SK-N-SH (cell line): ENCODE data around the gene CLCN3. TPM values are rescaled to one million over a fixed set of nuclear protein-coding genes. Genes with fewer than 3 reads are reported as not detected.

Experiments used
- CTCF ChIA-PET: fragments of 300-600, 350-600 bp; formaldehyde crosslinking; extraction: SDS; loops from one replicate; lab custom pipeline; 2021; lab: Yijun Ruan, JAX
- POLR2A ChIA-PET: fragments of 350-600 bp; sonication (Branson Sonifier 250); formaldehyde crosslinking; extraction: SDS; loops from one replicate; lab custom pipeline; 2020; ENCODE audit warnings: antibody characterized with exemption, inconsistent platforms; lab: Yijun Ruan, JAX
- DNase-seq: peaks from one replicate; pipeline ENCODE4 v3.0.0; 2012
- H2AFZ ChIP-seq: fragments of 200-600 bp; sonication (generic); 2 replicates; pipeline ENCODE4 v1.8.1; 2016; ENCODE audit warnings: antibody characterized with exemption, mild to moderate bottlenecking, low read depth
- H3F3A ChIP-seq: fragments of 200-600 bp; sonication (generic); replicated peaks from 2 replicates; pipeline ENCODE3; 2016; ENCODE audit warnings: antibody characterized with exemption, mild to moderate bottlenecking; ENCODE audit not compliant: insufficient read depth
- H3K27ac ChIP-seq, 2 experiments: fragments of 200-500 bp in 1 of 2; fragments of 200-600 bp in 1 of 2; sonication (Bioruptor generic) in 1 of 2; sonication (generic), shearing (Covaris generic) in 1 of 2; 2 replicates each; pipeline versions ENCODE4 v1.5.1 to v1.6.1; 2014 to 2016; ENCODE audit warnings: low read depth in 2 of 2, inconsistent platforms in 1 of 2, low read length in 1 of 2, mild to moderate bottlenecking in 1 of 2, mixed read lengths in 1 of 2
- H3K27me3 ChIP-seq: fragments of 200-600 bp; sonication (generic), shearing (Covaris generic); 2 replicates; pipeline ENCODE4 v1.6.1; 2016; ENCODE audit warnings: mixed run types; ENCODE audit not compliant: insufficient read depth
- H3K36me3 ChIP-seq, 2 experiments: fragments of 200-500 bp in 1 of 2; fragments of 200-600 bp in 1 of 2; sonication (Bioruptor generic) in 1 of 2; sonication (generic) in 1 of 2; replicated peaks in 1 of 2; 2 replicates each; pipeline versions ENCODE3 to v1.5.1; 2014 to 2016; ENCODE audit warnings: low read length in 1 of 2, mild to moderate bottlenecking in 1 of 2; ENCODE audit not compliant: insufficient read depth in 2 of 2, control insufficient read depth in 1 of 2
- H3K4me1 ChIP-seq, 2 experiments: fragments of 200-500 bp in 1 of 2; fragments of 200-600 bp in 1 of 2; sonication (Bioruptor generic) in 1 of 2; sonication (generic), shearing (Covaris generic) in 1 of 2; 2 replicates each; pipeline versions ENCODE4 v1.5.1 to v1.6.1; 2014 to 2016; ENCODE audit warnings: low read depth in 1 of 2, low read length in 1 of 2, mixed run types in 1 of 2; ENCODE audit not compliant: insufficient read depth in 2 of 2, control insufficient read depth in 1 of 2
- H3K4me2 ChIP-seq: fragments of 200-600 bp; sonication (generic), shearing (Covaris generic); 2 replicates; pipeline ENCODE4 v1.6.1; 2017; ENCODE audit warnings: mixed run types
- H3K4me3 ChIP-seq, 2 experiments: fragments of 200-500 bp in 1 of 2; fragments of 200-600 bp in 1 of 2; sonication (Bioruptor generic) in 1 of 2; sonication (generic), shearing (Covaris generic) in 1 of 2; 2 replicates each; pipeline versions ENCODE4 v1.5.1 to v1.8.1; 2014 to 2016; ENCODE audit warnings: low read depth in 2 of 2, inconsistent platforms in 1 of 2, low read length in 1 of 2, mild to moderate bottlenecking in 1 of 2, mixed read lengths in 1 of 2, moderate library complexity in 1 of 2
- H3K79me2 ChIP-seq: fragments of 200-600 bp; sonication (generic); 2 replicates; pipeline ENCODE4 v1.8.1; 2017; ENCODE audit warnings: mild to moderate bottlenecking; ENCODE audit not compliant: insufficient read depth
- H3K9ac ChIP-seq: fragments of 200-600 bp; sonication (generic); 2 replicates; pipeline ENCODE4 v1.6.1; 2017; ENCODE audit warnings: mixed run types
- H3K9me2 ChIP-seq: fragments of 200-600 bp; sonication (generic); 2 replicates; pipeline ENCODE4 v1.6.1; 2017; ENCODE audit warnings: mixed run types
- H3K9me3 ChIP-seq: fragments of 200-600 bp; sonication (generic); 2 replicates; pipeline ENCODE4 v1.6.1; 2017; ENCODE audit warnings: mixed run types, mild to moderate bottlenecking, moderate library complexity
- H4K20me1 ChIP-seq: fragments of 200-600 bp; sonication (generic); 2 replicates; pipeline ENCODE4 v1.6.1; 2017; ENCODE audit warnings: mild to moderate bottlenecking, mixed run types; ENCODE audit not compliant: insufficient read depth
- EZH2phosphoT487 ChIP-seq: fragments of 200-600 bp; sonication (generic); IDR thresholded peaks from 2 replicates; pipeline ENCODE4 v1.6.1; 2017; ENCODE audit warnings: low read depth, mixed run types, mild to moderate bottlenecking, antibody characterized with exemption, moderate library complexity, borderline replicate concordance
- FOSL2 ChIP-seq: IDR thresholded peaks from 2 replicates; pipeline ENCODE4 v1.4.0; 2012; ENCODE audit warnings: low read depth, mild to moderate bottlenecking, moderate library complexity, borderline replicate concordance
- FOXJ3 ChIP-seq: sonication (generic); formaldehyde crosslinking; IDR thresholded peaks from 2 replicates; pipeline ENCODE4 v1.5.1; 2020; ENCODE audit warnings: mild to moderate bottlenecking, missing genetic modification reagents
- GABPA ChIP-seq: IDR thresholded peaks from 2 replicates; pipeline ENCODE4 v1.4.0; 2012; ENCODE audit warnings: low read depth, mild to moderate bottlenecking
- GATA2 ChIP-seq: sonication (generic); formaldehyde crosslinking; IDR thresholded peaks from 2 replicates; pipeline ENCODE4 v1.5.0; 2020; ENCODE audit warnings: mild to moderate bottlenecking, missing genetic modification reagents
- JUND ChIP-seq: IDR thresholded peaks from 2 replicates; pipeline ENCODE4 v1.4.0; 2012
- MXI1 ChIP-seq: IDR thresholded peaks from 2 replicates; pipeline ENCODE4 v1.6.1; 2012; ENCODE audit warnings: mild to moderate bottlenecking, low read depth, low read length, improper control_type of control experiment
- PBX3 ChIP-seq: IDR thresholded peaks from 2 replicates; pipeline ENCODE4; 2012
- RAD21 ChIP-seq: IDR thresholded peaks from 2 replicates; pipeline ENCODE4 v1.6.1; 2012; ENCODE audit warnings: mild to moderate bottlenecking, low read length
- RCOR1 ChIP-seq: fragments of 150-350 bp; IDR thresholded peaks from 2 replicates; pipeline ENCODE4 v1.6.1; 2017; ENCODE audit warnings: antibody characterized with exemption, low read length
- REST ChIP-seq: IDR thresholded peaks from 2 replicates; pipeline ENCODE4 v1.6.1; 2012; ENCODE audit warnings: mild to moderate bottlenecking, low read depth, low read length, moderate library complexity
- RXRA ChIP-seq: IDR thresholded peaks from 2 replicates; pipeline ENCODE4 v1.4.0; 2012; ENCODE audit warnings: low read depth, mild to moderate bottlenecking, borderline replicate concordance
- SIN3A ChIP-seq: IDR thresholded peaks from 2 replicates; pipeline ENCODE4 v1.6.1; 2012; ENCODE audit warnings: low read depth, mild to moderate bottlenecking, low read length, moderate library complexity, borderline replicate concordance
- TAF1 ChIP-seq: IDR thresholded peaks from 2 replicates; pipeline ENCODE4 v1.6.1; 2012; ENCODE audit warnings: low read depth, mild to moderate bottlenecking, low read length, moderate library complexity, borderline replicate concordance
- TCF12 ChIP-seq: IDR thresholded peaks from 2 replicates; pipeline ENCODE4 v1.4.0; 2012
- TEAD4 ChIP-seq: IDR thresholded peaks from 2 replicates; pipeline ENCODE4 v1.4.0; 2012; ENCODE audit warnings: mild to moderate bottlenecking, borderline replicate concordance; ENCODE audit not compliant: insufficient read depth
- USF1 ChIP-seq: IDR thresholded peaks from 2 replicates; pipeline ENCODE4 v1.4.0; 2012; ENCODE audit warnings: low read depth, borderline replicate concordance
- USF2 ChIP-seq: fragments of 150-350 bp; IDR thresholded peaks from 2 replicates; pipeline ENCODE4 v1.6.1; 2017; ENCODE audit warnings: antibody characterized with exemption, low read length, low read depth, borderline replicate concordance
- ZBTB33 ChIP-seq: IDR thresholded peaks from 2 replicates; pipeline ENCODE4 v1.4.0; 2012; ENCODE audit warnings: low read depth, borderline replicate concordance
- WGBS: methylation state at CpG from one replicate; pipeline ENCODE4 v1.1.6; 2017; ENCODE audit warnings: low lambda C conversion rate; 5-methylcytosine and 5-hydroxymethylcytosine counted together
- polyA plus RNA-seq, 3 experiments: library from polyadenylated mRNA; depleted of rRNA; stranded (reverse); fragments of >200 nt; gene quantifications; 2 replicates each; pipeline ENCODE4 v1.2.3, GENCODE V29; 2012

CLCN3 gene
- polyA plus RNA-seq, 1 of the 3 experiments (the other 2 are of a cell fraction) = 11.8 TPM

GRCh38 chr4:169690787-169691186 lies 70.4 kb downstream of the CLCN3 start:
- Histone ChIP-seq H3K27ac (no peak overlapping the region), H2AFZ (no peak overlapping the region), H3K4me3 (no peak overlapping the region), H3K4me2 (no peak overlapping the region), H3K4me1 (no peaks in the 10 kb centered on the region), H3K79me2 (no peaks in the 10 kb centered on the region), H3K27me3 (no peaks in the 10 kb centered on the region), H4K20me1 (no peaks in the 10 kb centered on the region), H3K9me3 (no peaks in the 10 kb centered on the region), H3K9me2 (no peaks in the 10 kb centered on the region), H3K9ac (no peak overlapping the region), H3F3A (peaks cover 9% of the 10 kb centered on the region), H3K36me3 (peaks cover 38 to 71% of the 10 kb centered on the region in 2 experiments)
- POLR2A ChIA-PET = no interaction called here
- CTCF ChIA-PET = interaction anchor here (2.2 kb wide), 1 partner anchor 9 kb away, joined by 7 read pairs; no protein-coding TSS in a partner anchor
- 98% methylated on average over 5 of the region's 5 CpGs for WGBS
- no peak for DNase-seq
- TF ChIP-seq MXI1 = no peak
- TF ChIP-seq REST = no peak
- no peak for TF ChIP-seq RAD21
- TF ChIP-seq TEAD4 = no peak
- no peak for TF ChIP-seq GATA2 (CRISPR knock-in tag)
- TF ChIP-seq USF1 = no peak
- no peak for TF ChIP-seq TAF1
- TF ChIP-seq ZBTB33 = no peak
- no peak for TF ChIP-seq RCOR1
- TF ChIP-seq FOXJ3 (CRISPR knock-in tag) = no peak
- TF ChIP-seq EZH2phosphoT487 = no peak
- no peak for TF ChIP-seq PBX3
- no peak for TF ChIP-seq SIN3A
- no peak for TF ChIP-seq JUND
- TF ChIP-seq GABPA = no peak
- TF ChIP-seq RXRA = no peak
- no peak for TF ChIP-seq TCF12
- no peak for TF ChIP-seq USF2
- no peak for TF ChIP-seq FOSL2
